OCI-LY3 (cell line): ENCODE data around the gene GAL3ST2.

Source experiments
- H2AFZ ChIP-seq: fragments of 200-600, 300-600 bp; shearing (Covaris generic); 2 replicates; pipeline ENCODE4 v1.6.0; 2014; ENCODE audit warnings: antibody characterized with exemption, low read depth, low read length
- H3K27ac ChIP-seq: fragments of 200-600, 300-600 bp; sonication (generic); 2 replicates; pipeline ENCODE4 v1.5.1; 2014; ENCODE audit warnings: mild to moderate bottlenecking, low read length, moderate library complexity, mixed read lengths
- H3K27me3 ChIP-seq: fragments of 200-600, 300-600 bp; sonication (generic); 2 replicates; pipeline ENCODE4 v1.6.1; 2014; ENCODE audit warnings: low read depth, low read length, mixed read lengths
- H3K36me3 ChIP-seq: fragments of 200-600, 300-600 bp; sonication (generic); replicated peaks from 2 replicates; pipeline ENCODE3; 2014; ENCODE audit warnings: low read depth, low read length, mixed read lengths
- H3K4me1 ChIP-seq: fragments of 300-600, 200-600 bp; sonication (generic); 2 replicates; pipeline ENCODE4 v1.6.1; 2014; ENCODE audit warnings: low read length, mixed read lengths
- H3K4me2 ChIP-seq: fragments of 200-600, 300-600 bp; sonication (generic); 2 replicates; pipeline ENCODE4 v1.6.1; 2014; ENCODE audit warnings: low read length, mixed read lengths
- H3K4me3 ChIP-seq: fragments of 300-600, 200-600 bp; sonication (generic); 2 replicates; pipeline ENCODE4 v1.5.1; 2014; ENCODE audit warnings: antibody characterized with exemption, mild to moderate bottlenecking, low read length, moderate library complexity
- H3K79me2 ChIP-seq: fragments of 300-600, 200-600 bp; shearing (Covaris generic); 2 replicates; pipeline ENCODE4 v1.6.1; 2014; ENCODE audit warnings: mild to moderate bottlenecking, low read length, mixed read lengths
- H3K9ac ChIP-seq: fragments of 300-600, 200-600 bp; shearing (Covaris generic); 2 replicates; pipeline ENCODE4 v1.6.0; 2014; ENCODE audit warnings: mild to moderate bottlenecking, low read length, moderate library complexity
- H3K9me3 ChIP-seq: fragments of 200-600, 300-600 bp; shearing (Covaris generic); 2 replicates; pipeline ENCODE4 v1.6.1; 2014; ENCODE audit warnings: low read length, mixed read lengths; ENCODE audit not compliant: insufficient read depth
- H4K20me1 ChIP-seq: fragments of 200-600, 300-600 bp; sonication (generic); 2 replicates; pipeline ENCODE4 v1.6.1; 2016; ENCODE audit warnings: low read length, mixed read lengths; ENCODE audit not compliant: insufficient read depth
- CTCF ChIP-seq: fragments of 200-600, 300-600 bp; sonication (generic); IDR thresholded peaks from 2 replicates; pipeline ENCODE4 v1.5.1; 2014; ENCODE audit warnings: antibody characterized with exemption, low read length, low read depth
- EZH2phosphoT487 ChIP-seq: fragments of 200-600 bp; shearing (Covaris generic); IDR thresholded peaks from 2 replicates; pipeline ENCODE4 v1.6.1; 2018; ENCODE audit warnings: antibody characterized with exemption, mixed run types, low read depth

The GAL3ST2 gene

GRCh38 chr2:241772063-241772499, 4.5 kb upstream of the GAL3ST2 start:
- H3K36me3 ChIP-seq, result no peaks in the 10 kb centered on the region
- H3K27ac ChIP-seq, result peak overlapping the region; percentile 70
- no peaks in the 10 kb centered on the region for H3K9me3 ChIP-seq
- H3K4me1 ChIP-seq, result peaks cover 17% of the 10 kb centered on the region
- H3K27me3 ChIP-seq, result no peaks in the 10 kb centered on the region
- H3K4me2 ChIP-seq, result peak overlapping the region; percentile 49
- no peak overlapping the region for H2AFZ ChIP-seq
- H3K4me3 ChIP-seq, result peak overlapping the region; percentile 16
- no peaks in the 10 kb centered on the region for H3K79me2 ChIP-seq
- H3K9ac ChIP-seq, result peak overlapping the region; percentile 48; the same call in 1 of the 2 replicates
- no peaks in the 10 kb centered on the region for H4K20me1 ChIP-seq
- no peak for TF ChIP-seq CTCF
- no peak for TF ChIP-seq EZH2phosphoT487

GRCh38 chr2:241773511-241774418, 2.9 kb upstream of the GAL3ST2 start:
- Histone ChIP-seq H3K4me1 (peaks cover 17% of the 10 kb centered on the region), H4K20me1 (no peaks in the 10 kb centered on the region), H3K27me3 (no peaks in the 10 kb centered on the region), H3K79me2 (no peaks in the 10 kb centered on the region), H3K9me3 (no peaks in the 10 kb centered on the region), H2AFZ (no peak overlapping the region), H3K27ac (no peak overlapping the region), H3K4me3 (no peak overlapping the region), H3K4me2 (no peak overlapping the region), H3K9ac (no peak overlapping the region), H3K36me3 (no peaks in the 10 kb centered on the region)
- TF ChIP-seq CTCF (no peak), EZH2phosphoT487 (no peak)

GRCh38 chr2:241774419-241775222, 2.0 kb upstream of the GAL3ST2 start:
- no peak overlapping the region for H3K4me2 ChIP-seq
- H3K27me3 ChIP-seq, result no peaks in the 10 kb centered on the region
- TF ChIP-seq CTCF (no peak), EZH2phosphoT487 (no peak)
- no peaks in the 10 kb centered on the region for H3K79me2 ChIP-seq
- no peak overlapping the region for H3K4me3 ChIP-seq
- H3K9ac ChIP-seq, result no peak overlapping the region
- H3K36me3 ChIP-seq, result no peaks in the 10 kb centered on the region
- H3K9me3 ChIP-seq, result no peaks in the 10 kb centered on the region
- H2AFZ ChIP-seq, result no peak overlapping the region
- no peaks in the 10 kb centered on the region for H4K20me1 ChIP-seq
- H3K4me1 ChIP-seq, result peaks cover 17% of the 10 kb centered on the region
- no peak overlapping the region for H3K27ac ChIP-seq
